GM18508 (cell line): ENCODE data around the gene ARHGAP26.

ENCODE experiments used
- ATAC-seq: cut with Tn5 transposase; IDR thresholded peaks from one replicate; pipeline ENCODE4 v1.9.1; 2021; ENCODE audit warnings: moderate number of reproducible peaks; ENCODE audit not compliant: insufficient read depth, unreplicated experiment

Gene ARHGAP26

DNA sequence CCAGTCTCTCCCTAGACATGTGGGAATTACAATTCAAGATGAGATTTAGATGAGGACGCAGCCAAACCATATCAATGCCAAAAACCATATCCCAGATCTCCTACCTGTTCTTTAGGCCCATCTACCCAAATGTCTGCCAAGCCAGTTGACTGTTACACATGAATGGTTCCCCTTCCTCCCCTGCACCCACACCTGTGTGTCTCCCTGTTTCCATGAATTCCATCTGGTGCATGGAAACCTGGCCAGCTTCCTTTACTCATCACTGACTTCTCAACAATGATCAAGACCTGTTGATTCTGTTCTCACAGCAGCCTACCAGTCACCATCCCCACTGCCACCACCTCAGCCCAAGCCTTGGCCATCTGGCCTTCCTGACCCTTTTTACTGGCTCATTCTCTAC lies 410.6 kb downstream of the ARHGAP26 start:
- ATAC-seq, result no peak

- ATAC-seq, result no peak
Measured at GRCh38 chr5:143181173-143181572, 411.0 kb downstream of the ARHGAP26 start.

DNA sequence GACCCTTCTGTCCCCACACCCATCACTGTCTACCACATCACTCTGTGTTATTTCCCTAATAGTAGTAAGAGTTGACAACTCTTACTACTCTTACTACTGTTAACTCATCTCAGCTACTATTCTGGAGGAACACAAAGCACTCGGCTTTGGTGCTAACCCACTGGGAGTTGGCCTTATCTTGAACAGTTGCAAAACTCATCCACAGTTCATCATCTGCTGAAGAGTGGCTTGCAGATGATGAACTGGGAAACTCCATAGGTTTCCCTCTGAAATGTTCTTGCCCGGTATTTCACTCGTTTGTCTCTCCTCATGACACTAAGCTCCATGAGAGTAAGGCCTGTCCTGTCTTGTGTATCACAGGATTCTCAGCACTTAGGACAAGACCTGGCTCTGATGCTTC lies 411.9 kb downstream of the ARHGAP26 start:
- no peak for ATAC-seq

GRCh38 chr5:143182901-143183820 lies 413.0 kb downstream of the ARHGAP26 start:
- peak; percentile 43 for ATAC-seq

- no peak for ATAC-seq
Measured at GRCh38 chr5:143183989-143184388, 413.8 kb downstream of the ARHGAP26 start.

- ATAC-seq, result no peak
Measured at GRCh38 chr5:143186623-143187022, 416.4 kb downstream of the ARHGAP26 start.

DNA sequence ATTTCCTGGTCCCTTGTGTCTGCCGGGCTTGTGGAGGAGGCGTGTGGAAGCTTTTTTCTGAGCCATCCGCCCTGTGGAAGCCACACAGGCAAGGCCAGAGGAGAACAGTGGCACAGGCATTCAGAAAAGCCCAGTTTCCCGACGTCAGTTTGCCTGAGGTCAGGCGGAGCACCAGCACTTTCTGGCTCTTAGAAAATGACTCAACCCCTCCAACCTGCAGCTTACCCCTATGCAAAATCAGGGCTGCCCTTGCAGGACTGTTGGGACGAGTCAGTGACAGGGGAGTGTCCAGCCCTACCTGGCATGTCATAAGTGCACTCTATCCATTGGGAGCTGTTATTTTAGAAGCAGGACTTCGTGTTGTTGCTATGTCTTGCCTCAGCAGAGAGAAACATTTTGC lies 417.3 kb downstream of the ARHGAP26 start:
- ATAC-seq, result no peak

GRCh38 chr5:143188083-143188482 lies 417.9 kb downstream of the ARHGAP26 start:
- no peak for ATAC-seq

DNA sequence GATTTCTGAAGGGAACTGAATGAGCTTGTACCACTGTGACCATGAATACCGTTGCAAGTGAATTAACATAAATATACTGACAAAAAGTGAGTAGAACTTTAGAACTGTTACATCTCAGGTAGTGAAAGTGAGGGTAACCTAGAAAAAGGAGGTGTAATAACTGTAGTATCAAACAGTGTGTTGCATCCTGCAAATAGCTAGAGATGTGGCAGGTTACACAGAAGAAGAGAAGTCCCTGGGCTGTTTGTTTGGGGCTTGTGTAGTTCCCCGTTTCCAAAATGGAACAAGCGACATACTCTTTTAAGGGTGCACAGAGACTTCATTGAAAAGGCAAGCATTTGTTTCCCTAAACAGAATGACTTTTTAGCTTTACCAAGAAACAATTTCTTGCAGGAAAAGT lies 418.5 kb downstream of the ARHGAP26 start:
- no peak for ATAC-seq

- ATAC-seq, result no peak
Measured at GRCh38 chr5:143190260-143190810, 420.2 kb downstream of the ARHGAP26 start.

GRCh38 chr5:143191720-143192119 lies 421.5 kb downstream of the ARHGAP26 start:
- ATAC-seq, result no peak

DNA sequence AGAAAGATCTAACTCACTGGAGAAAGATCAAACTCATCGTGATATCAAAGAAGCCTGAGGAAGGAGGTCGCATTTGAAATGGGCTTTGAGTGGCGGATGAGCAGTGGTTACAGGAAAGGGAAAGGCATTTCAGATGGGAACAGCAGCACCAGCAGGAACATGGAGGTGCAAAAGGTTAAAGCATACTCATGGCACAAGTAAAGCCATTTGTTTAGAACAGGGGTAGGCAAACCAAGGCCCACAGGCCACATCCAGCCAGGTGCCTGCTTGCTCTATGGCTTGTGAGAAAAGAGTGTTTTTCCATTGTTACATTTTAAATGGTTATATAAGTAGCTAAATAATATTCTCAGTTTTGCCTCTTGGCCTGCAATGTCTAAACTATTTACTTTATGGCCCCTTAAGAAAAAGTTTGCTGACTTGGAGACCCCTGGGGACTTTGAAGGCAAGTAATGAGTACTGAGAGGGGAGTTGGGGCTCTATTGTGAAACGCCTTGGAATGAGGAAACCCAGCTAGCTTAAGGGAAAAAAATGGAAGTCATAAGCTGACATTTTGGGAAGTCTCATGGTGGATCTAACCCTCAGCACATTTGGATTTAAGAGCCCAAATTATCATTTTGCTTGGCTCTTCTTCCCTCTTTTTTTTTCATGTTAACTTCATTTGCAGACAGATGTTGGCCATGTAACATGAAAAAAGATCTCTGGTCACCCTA lies 422.2 kb downstream of the ARHGAP26 start:
- ATAC-seq, result no peak

GRCh38 chr5:143194206-143194605 lies 424.0 kb downstream of the ARHGAP26 start:
- no peak for ATAC-seq

DNA sequence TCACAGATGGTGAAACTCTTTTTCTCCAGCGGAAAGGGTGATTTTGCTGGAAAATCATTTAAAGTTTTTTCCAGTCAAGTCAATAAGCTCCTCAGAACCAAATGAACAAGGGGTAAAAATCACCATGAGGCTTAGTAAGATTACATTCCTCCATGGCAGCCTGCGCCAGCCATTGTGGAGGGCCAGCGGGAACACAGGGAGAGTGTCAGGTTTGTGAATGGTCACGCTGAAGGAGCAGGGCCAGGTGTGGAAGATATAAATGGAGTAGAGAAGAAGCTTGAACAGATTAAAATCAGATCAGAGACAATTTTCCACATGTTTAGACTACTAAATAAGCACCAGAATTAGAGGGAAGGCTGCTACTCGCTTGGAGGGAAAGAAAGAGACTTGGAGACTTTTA lies 424.5 kb downstream of the ARHGAP26 start:
- no peak for ATAC-seq

GRCh38 chr5:143195491-143195890 lies 425.3 kb downstream of the ARHGAP26 start:
- no peak for ATAC-seq

DNA sequence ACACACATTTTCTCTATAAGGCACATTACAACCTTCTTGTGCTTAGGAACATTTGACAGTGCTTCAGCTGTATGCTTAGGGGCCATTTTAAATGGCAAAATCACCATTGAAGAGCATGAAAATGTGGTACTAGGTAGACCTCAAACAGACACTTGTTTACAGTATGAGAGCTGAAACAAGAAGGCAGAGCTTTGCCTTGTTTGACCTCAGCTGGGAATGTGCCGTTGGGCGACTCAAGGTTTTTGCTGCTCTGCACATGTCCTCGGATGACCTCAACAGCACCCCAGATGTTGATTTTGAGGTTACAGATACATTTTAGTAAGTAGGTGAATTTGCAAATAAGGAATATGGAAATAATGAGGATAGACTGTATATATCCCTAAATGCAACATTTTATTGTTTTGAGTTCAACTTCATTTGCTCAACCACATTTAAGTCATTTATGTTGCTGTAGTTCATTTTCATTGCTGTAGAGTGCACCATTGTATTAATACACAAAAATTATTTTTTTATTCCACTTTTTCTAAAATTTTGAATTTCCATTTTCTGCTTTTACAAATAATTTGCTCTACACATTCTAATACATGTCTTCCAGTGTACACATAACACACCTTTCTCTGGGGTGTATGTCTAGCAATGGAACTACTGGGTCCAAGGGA lies 426.6 kb downstream of the ARHGAP26 start:
- no peak for ATAC-seq

- no peak for ATAC-seq
Measured at GRCh38 chr5:143197260-143197656, 427.1 kb downstream of the ARHGAP26 start.

DNA sequence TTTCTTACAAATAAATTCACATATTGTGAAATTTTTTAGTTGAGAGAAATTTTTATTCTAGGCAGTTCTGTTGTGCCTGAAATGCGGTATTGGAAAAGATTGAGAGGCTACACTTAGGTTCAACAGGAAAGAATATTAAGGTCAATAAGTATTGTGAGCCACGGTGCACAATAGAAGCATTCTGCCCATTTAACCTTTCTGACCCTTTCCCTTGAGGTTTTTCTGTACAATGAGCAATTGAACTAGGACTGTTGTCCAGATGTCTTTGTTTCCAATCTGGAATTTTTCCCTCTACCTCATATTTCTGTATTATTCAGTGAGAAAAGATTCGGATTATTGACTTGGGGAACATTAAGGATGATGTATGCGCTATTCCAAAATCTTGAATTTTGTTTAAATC lies 428.2 kb downstream of the ARHGAP26 start:
- ATAC-seq, result no peak

GRCh38 chr5:143199161-143199560 lies 429.0 kb downstream of the ARHGAP26 start:
- ATAC-seq, result no peak

- ATAC-seq, result no peak
Measured at GRCh38 chr5:143199843-143200242, 429.7 kb downstream of the ARHGAP26 start.
